NCI-H1694 treated with DMSO at 0.1 percent for 48 hours (cell line): Measurements from ENCODE around the gene PPL.
"Not testable (repeated sequence)": the region's sequence is repeated elsewhere in the genome, so short reads cannot be mapped to it uniquely, and the experiment has no call there.

Source experiments
- DNase-seq: peaks from one replicate; lab custom pipeline; 2025; lab: John Stamatoyannopoulos, UW

Gene PPL, protein sequence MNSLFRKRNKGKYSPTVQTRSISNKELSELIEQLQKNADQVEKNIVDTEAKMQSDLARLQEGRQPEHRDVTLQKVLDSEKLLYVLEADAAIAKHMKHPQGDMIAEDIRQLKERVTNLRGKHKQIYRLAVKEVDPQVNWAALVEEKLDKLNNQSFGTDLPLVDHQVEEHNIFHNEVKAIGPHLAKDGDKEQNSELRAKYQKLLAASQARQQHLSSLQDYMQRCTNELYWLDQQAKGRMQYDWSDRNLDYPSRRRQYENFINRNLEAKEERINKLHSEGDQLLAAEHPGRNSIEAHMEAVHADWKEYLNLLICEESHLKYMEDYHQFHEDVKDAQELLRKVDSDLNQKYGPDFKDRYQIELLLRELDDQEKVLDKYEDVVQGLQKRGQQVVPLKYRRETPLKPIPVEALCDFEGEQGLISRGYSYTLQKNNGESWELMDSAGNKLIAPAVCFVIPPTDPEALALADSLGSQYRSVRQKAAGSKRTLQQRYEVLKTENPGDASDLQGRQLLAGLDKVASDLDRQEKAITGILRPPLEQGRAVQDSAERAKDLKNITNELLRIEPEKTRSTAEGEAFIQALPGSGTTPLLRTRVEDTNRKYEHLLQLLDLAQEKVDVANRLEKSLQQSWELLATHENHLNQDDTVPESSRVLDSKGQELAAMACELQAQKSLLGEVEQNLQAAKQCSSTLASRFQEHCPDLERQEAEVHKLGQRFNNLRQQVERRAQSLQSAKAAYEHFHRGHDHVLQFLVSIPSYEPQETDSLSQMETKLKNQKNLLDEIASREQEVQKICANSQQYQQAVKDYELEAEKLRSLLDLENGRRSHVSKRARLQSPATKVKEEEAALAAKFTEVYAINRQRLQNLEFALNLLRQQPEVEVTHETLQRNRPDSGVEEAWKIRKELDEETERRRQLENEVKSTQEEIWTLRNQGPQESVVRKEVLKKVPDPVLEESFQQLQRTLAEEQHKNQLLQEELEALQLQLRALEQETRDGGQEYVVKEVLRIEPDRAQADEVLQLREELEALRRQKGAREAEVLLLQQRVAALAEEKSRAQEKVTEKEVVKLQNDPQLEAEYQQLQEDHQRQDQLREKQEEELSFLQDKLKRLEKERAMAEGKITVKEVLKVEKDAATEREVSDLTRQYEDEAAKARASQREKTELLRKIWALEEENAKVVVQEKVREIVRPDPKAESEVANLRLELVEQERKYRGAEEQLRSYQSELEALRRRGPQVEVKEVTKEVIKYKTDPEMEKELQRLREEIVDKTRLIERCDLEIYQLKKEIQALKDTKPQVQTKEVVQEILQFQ (N-terminal part only)

DNA sequence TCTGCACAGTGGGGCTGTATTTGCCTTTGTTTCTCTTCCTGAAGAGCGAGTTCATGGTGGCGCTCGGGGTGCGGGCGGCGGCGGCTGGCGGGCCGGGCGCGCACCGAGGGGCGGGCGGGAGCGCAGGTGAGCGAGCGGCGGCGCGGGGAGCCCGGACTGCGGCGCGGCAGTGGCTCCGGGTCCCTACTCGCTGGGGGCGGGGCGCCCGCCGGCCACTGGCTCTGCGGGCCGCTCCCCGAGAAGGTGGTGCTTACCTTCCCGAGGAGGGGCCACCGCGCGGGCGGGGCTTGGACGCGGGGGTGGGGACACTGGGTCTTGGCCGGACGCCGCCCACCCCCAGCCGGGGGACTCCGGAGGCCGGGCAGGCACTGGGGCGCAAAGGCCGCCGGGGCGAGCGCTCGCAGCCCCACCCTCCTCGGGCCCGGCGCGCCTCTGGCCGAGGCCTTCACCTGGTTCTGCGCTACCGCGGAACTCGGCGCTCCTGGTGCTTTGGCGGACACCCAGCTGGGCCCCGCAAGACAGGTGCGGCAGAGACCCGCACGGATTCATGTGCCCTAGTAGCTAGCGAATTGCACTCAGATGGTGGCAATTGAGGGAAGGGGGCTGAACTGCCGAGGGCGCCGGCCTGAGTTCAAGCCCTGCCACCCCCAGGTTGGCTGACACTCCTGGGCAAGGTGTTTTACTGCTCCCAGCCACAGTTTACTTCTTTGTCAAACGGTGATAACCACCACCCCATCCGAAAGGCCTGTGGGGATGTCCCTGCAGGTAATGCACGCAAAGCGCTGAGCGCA is at the start of gene PPL:
TSS of gene PPL (minus strand) at position 158 of the 791 bp plus-strand sequence. CDS start at position 55, 103 bp downstream.
- DNase-seq = no peak

DNA sequence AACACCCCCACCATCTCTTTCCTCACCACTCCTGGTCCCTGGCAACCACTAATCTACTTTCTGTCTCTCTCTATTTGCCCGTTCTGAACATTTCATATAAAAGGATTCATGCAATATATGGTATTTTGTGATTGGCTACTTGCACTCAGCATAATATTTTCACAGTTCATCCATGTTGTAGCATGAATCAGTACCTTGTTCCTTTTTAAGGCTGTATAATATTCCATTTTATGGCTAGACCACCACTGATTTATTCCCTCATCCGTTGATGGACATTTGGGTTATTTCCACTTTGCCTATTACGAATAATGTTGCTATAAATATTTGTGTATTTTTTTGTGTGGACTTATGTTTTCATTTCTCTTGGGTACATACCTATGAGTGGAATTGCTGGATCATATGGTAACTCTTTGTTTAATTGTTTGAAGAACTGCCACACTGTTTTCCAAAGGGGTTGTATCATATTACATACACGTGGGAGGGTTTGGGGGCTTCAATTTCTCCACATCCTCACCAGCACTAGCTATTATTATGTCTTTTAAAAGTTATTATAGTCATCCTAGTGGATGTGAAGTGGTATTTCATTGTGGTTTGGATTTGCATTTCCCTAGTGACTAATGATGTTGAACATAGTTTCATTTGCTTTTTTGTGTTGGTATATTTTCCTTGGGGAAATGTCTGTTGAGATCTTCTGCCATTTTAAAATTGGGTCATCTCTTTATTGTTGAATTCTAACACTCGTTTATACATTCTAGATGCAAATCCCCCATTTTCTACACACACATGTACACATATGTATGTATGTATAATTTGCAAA is 47.4 kb upstream of the PPL start:
- DNase-seq = no peak

DNA sequence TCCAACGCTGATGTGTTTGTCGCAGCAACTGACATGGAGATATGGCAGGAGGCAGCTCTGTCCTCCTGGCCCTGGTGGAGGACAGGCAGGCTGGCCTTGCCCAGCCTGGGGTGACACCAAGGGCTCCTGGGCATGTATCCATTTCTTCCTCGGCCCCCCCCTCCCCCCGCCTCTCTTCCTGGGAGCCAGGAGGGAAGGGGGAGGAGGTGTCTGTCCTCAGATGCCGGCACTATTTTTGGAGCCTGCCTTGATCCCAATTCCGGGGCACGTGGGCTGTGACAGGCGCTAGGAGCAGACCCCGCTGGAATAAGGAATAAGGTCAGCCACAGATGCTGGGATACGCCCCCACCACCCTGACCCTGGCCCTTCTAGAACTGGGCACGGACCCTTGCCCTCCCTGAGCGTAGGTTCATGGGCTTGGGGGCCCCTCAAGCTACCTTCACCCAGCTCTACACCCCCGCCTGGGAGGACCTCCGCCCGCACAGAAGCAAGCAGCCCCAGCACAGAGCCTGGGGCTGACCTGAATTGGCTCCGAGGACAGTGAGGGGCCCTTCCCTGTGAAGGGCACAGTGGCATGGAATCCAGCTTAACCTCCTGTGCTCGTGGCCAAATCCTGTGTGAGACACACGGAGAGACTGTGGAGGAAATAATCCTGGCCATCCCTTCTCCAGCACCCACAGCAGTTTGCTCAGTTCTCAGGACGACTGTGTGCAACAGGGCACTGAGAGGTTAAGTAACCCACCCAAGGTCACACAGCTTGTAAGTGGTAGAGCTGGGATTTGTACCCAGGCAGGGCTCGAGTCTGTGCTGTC is 45.3 kb upstream of the PPL start:
- no peak for DNase-seq

DNA sequence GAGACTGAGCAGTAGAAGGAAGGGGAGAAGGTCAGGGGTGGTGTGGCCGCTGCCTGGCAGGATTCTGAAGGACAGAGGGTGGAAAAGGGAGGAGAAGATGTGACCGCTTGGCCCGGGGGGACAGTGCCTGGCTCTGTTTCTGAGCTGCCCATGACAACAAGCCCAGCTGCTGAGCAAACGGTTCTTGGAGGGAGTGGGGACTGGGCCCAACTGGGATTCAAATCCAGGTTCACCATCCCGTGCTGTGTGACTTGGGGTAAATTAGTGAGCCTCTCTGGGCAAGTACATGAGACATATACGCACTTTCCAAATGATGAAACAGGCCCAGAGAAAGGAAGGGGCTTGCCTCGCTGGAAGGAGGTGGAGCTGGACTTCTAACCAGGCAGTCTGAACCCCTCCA is 44.5 kb upstream of the PPL start:
- no peak for DNase-seq

DNA sequence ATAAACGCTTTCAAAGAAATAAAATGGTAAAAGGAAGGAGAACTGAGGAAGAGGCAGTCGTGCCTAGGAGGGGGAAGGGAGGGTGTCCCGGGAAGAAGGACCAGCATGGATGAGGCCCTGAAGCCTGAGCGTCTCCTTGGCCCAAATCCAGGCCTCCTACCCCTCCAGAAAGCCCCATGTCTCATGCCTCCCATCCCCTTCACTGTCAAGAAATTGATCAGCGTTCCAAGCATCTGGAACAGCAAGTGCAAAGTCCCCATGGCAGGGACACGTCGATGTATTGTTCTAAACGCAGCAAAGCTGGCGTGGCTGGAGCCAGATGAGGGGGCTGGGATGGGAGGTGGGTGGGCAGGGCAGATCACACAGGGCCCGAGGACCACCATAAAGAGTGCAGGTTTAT is 43.7 kb upstream of the PPL start:
- no peak for DNase-seq

DNA sequence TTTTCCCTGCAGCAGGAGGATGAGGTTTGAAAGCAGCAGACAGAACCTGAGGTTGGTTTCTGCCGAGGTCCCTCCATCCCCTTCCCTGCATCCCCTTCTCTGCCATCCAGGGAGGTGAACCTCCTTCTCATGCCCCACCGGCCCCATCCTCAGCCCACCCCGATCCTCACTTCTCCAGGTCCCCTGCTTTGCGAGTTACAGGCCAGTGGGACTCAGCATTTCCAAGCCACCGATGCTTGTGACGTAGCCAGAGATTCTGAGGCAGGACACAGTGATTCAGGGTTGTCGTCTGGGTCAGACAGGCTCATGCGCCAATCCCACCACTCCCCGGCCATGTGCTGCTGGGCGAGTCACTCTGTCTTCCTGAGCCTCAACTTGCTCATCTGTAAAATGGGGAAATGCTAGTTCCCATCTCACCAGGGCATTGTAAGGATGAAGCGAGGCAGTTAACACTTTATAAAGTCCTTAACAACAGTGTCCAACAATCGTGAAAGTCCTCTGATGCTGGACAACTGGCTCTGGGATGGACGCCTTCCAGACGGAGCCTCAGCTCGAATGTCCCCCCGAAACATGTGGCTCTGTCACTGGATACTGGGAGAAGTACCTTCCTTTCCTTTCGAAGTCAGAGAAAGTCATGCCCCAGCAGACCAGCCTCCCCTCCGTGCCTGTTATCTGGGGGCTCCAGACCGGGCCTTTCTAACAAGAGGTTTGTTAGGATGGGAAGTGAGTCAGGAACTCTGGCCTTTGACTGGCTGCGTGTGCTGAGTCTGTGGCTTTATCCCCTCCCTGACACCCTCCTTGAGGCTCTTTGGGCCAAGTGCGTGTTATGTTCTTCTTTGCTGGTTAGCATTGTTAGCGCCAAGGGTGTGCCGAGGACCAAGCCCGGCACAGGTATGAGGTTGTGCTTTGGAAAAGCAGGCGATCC is 43.0 kb upstream of the PPL start:
- DNase-seq = no peak

DNA sequence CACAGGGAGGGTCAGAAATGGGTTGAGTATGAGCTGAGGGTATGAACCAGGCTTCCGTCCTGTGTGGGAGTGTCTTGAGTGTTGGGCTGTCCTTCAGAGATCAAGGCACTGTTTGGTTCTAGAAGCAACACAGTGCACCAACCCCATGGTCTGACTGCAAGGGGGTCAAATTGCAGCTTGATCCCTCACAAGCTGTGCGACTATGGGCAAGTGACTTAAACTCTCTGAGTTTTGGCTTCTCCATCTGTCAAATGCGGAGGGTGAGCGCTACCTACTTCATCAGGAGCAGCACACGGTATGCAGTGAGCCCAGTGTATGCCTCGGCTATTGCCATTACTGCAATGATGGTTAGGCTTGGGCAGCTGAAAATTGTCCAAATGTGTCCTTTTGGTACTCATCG is 42.2 kb upstream of the PPL start:
- no peak for DNase-seq

DNA sequence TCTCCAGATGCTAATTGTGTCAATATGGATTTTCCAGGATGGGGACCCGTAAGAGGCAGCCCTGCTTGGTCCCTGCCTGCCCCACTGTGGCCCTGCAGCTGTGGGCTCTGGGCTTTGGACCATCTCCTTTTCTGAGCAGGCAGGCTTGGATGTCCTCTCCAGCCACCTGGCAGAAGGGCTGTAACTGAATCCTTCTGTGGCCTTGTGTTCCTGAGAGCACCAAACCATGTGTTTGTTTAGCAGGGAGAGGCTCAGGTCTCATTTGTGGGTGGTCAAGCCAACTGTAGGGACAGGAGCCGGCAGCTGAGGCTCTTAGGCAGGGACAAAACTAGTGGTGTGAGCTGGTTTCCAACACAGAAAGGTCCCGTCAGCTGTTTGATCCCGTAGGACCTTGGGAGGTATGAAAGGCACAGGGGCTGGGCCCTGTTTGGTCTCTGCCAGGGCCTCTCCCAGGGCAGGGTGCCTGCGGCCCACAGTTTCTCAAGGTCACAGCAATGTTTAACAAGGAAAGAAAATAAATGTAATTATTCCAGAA is 39.7 kb upstream of the PPL start:
- DNase-seq = no peak

DNA sequence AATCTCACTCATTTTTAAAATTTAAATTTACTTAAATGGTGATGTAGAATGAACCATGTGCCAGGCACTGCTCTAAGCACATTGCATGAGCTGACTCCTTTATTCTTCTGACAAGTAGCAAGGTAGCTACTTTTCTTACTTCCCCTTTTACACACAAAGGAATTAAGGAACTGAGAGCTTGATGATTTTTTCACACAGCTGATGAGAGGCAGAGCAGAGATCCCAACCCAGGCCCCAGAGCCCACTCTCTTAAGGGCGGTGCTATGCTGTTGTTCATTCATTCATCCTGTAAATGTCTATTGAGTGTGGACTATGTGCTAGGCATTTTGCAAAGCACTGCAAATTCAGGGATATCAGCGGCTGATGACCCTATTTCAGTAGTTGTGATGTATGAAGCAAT is 39.1 kb upstream of the PPL start:
- DNase-seq = no peak

DNA sequence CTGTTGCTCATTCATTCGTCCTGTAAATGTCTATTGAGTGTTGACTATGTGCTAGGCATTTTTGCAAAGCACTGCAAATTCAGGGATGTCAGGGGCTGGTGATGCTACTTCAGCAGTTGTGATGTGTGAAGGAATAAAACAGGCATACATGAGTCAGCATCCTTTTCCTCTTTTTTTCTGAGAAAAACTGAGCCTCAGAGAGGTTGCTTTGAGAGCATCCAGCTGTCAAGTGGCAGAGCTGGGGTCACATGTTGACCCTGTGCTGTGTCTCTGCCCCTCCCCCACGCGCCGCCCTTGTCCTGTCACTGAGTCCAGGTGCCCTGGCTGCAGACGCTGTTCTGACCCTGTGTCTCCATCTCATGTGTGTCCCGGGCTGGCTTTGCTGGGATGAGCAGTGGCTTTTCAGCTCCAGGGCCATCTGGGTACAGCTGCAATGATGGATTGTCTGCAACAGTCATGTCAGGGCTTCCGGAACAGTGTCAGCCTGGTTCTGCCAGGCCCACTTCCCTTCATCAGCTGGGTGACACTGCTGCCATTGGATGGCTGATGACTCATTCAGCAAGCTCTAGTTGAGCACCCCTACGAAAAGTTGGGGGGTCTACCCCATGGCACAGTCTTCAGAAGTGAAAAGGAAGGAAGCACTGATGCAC is 36.1 kb upstream of the PPL start:
- no peak for DNase-seq

DNA sequence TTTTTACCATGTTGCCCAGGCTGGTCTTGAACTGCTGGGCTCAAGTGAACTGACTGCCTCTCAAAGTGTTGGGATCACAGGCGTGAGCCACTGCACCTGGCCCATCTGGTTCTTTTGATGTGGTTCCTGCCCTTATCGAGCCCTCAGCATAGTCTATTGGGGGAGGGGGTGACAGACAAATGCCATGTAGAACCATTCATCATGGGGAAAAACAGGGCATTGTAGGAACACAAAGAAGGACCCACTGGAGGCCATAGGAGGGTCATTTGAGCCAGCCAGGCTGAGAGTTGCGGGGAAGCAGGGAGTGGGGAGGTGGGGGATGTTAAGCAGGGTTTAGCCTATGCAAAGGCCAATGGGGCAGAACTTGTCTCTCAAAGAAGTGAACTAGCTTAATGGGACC is 33.1 kb upstream of the PPL start:
- no peak for DNase-seq

DNA sequence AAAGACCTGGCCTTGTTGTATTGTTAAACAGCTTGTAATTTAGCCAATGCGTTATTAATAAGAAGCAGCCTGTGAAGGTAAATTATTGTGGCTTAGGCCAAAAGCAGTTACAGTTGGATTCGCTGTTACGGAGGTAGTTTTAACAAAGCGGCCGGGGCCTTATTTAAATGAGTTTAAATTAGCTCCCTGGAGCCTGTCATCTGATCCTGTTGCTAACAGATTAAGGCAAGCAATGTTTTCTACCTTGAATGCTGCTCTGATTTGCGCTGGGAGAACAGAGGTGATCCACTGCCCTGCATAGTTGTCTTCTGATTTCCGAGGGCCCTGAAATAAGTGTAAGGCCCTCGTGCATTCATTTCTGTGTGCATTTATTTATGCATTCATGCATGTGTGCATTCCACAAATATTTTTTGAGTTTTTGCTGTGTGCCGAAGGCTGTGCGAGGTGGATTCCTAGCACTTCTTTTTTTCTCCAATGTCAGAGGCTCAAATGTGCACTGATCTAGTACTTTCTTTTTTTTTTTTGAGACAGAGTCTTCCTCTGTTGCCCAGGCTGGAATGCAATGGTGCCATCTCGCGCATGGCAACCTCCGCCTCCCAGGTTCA is 32.0 kb upstream of the PPL start:
- DNase-seq = no peak

DNA sequence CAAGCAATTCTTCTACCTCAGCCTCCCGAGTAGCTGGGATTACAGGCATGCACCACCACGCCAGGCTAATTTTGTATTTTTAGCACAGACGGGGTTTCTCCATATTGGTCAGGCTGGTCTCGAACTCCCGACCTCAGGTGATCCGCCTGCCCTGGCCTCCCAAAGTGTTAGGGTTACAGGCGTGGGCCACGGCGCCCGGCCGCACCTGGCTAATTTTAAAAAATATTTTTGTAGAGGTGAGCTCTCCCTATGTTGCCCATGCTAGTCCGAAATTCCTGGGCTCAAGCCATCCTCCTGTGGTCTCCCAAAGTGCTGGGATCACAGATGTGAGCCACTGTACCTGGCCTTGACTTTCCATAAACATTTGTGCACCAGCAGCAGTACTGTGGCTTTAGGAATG is 31.3 kb upstream of the PPL start:
- DNase-seq = not testable (repeated sequence)

DNA sequence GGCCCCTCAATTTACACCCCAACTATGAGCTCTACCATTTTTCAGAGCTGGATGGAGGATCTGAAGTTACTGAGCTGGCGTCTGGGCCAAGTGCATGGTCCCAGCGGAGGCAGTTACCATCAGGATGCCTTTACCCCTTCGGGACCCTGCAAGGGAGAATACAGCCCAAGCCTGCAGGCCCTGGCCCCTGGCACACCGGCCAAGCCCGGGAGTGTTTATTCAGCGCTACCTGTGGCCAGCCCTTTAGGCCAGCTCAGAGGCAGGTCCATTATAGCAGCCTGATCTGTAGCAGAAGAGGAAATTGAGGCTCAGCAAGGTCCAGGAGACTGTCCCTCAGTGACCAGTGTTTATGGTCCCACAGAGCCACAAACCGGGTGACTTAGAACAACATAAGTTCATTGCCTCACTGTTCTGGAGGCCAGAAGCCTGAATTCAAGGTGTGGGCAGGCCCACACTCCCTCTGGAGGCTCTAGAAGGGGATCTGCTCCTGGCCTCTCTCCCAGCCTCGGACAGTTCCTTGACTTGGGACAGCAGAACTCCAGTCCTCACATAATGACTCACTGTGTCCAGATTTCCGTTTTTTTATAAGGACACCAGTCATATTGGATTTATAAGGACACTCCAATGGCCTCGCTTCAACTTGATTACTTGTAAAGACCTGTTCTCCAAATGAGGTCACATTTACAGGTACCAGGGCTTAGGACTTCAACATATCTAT is 29.9 kb upstream of the PPL start:
- no peak for DNase-seq

DNA sequence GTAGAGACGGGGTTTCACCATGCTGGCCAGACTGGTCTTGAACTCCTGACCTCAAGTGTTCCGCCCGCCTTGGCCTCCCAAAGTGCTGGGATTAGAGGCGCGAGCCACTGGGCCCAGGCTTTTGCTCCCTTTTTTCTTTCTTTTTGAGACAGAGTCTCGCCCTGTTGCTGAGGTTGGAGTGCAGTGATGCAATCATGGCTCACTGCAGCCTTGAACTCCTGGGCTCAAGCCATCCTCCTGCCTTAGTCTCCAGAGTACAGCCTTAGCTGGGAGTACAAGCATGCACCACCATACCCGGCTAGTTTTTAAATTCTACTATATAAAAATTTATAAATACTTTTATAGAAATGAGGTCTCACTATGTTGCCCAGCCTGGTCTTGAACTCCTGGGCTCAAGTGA is 26.6 kb upstream of the PPL start:
- not testable (repeated sequence) for DNase-seq

DNA sequence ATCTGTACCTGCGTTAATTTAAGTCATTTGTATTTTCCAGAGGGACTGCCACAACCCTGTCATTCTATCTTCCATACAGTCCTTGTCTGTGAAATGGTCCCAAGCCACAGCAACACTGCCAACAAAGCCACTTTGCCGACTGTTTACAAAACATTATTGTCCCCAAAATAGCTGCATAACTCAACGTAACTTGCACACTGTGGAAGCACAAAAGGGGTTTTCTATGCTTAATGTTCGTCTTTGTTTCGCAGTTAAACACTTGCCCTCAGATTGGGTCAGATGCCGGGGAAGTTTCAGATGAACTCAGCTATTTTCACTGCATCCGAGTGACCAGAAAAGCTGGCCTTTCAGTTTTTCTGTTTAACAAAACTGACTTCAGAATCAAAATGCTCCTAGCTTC is 25.8 kb upstream of the PPL start:
- DNase-seq = no peak

DNA sequence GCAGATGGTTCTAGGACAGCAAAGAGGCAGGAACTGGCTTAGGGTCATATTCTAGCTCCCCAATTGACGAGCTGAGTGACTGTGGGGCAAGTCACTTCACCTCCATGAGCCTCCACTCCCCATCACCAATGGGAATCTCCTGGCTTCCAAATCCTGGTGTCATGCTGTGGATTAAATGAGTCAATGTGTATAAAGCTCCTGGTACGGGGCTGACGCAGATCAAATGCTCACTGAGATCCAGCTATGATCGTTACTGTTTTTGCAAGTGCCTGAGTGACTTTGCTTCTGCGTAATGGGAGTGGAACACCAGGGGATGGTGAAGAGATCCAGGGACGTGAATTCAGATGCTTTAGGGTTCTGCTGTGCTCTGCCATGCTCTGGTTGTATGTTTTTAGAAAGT is 23.6 kb upstream of the PPL start:
- DNase-seq = no peak
